GM19035 (cell line): ENCODE results near the gene IP6K3.

ENCODE experiments used
- ATAC-seq: cut with Tn5 transposase; IDR thresholded peaks from one replicate; pipeline ENCODE4 v1.9.1; 2021; ENCODE audit not compliant: unreplicated experiment

The IP6K3 gene

DNA sequence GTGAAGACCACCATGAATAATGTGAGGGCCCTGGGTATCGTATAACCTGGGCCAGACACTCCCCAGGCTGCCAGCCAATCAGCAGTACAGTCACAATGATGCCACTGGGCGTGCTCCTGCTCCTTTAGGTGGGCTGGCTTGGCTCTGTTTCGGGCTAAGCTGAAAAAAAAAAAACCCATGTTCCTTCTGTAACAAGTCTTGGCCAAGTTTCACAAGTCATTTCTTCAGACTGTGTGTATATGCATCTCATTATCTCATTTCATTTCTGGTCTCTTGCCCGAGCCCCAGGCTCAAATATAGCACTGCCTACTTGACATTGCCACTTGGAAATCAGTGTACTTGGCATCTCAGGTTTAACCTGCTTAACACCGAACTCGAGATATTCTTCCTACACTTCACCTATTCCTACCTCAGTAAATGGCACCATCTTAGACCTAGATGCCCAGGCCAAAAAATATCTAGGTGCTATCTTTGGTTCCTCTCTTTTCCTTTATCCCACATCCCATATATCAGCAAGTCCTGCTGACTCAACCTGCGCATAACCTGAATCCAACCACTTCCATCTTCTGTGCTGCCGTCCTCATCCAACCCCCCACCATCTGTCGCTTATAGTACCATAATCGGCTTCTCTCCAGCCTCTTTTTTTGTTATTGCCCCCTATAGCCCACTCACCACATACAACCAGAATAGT lies 37.0 kb downstream of the IP6K3 start:
- no peak for ATAC-seq

DNA sequence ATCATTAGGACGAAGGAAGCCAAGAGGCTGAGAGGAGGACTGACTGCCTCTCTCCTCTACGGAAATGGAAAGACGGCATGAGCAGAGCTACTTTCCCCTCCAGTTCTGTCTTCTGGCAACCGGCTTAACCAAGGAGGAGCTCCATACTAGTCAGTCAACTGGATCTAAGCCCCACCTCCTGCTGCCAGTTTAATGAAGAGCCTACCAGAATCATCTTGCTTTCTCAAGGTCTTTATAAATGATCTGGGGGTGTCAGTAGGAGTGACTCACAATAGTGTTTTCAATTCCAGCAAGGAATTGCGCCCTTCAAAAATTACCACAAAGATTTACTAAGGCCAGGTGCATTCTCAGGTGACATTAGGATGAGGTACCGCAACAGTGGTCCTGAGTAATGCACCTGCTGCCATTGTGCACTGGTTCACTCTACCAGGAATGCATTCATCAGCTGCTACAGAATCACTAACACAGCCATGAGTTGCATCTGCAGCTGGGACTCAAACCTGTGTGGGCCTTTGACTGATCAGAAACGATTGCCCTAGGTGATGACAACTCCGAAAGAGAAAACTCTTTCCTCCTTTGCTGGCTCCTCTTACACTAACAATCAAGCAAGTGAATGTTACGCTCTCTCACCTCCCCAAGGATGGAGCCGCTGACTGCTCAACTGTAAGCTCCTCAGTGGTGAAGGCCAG lies 38.0 kb downstream of the IP6K3 start:
- ATAC-seq = no peak

DNA sequence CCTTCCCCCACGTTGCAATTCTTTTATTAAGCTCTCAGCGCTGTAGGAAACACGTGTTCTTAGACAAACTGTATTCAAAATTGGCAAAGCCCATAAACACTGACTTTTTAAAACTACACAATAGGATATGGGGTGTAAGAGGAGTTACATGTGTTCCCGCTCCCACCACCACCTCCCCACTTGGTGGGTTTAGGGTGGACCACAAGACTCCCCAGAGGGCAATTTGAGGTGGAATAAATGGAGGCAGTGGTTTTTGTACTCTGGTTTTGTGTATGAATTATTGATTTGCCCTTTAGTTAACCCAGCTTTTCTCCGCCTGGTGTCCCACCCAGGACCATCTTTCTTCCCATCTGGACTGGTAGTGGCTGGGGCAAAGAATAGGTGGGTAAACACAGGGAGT lies 38.9 kb downstream of the IP6K3 start:
- no peak for ATAC-seq

DNA sequence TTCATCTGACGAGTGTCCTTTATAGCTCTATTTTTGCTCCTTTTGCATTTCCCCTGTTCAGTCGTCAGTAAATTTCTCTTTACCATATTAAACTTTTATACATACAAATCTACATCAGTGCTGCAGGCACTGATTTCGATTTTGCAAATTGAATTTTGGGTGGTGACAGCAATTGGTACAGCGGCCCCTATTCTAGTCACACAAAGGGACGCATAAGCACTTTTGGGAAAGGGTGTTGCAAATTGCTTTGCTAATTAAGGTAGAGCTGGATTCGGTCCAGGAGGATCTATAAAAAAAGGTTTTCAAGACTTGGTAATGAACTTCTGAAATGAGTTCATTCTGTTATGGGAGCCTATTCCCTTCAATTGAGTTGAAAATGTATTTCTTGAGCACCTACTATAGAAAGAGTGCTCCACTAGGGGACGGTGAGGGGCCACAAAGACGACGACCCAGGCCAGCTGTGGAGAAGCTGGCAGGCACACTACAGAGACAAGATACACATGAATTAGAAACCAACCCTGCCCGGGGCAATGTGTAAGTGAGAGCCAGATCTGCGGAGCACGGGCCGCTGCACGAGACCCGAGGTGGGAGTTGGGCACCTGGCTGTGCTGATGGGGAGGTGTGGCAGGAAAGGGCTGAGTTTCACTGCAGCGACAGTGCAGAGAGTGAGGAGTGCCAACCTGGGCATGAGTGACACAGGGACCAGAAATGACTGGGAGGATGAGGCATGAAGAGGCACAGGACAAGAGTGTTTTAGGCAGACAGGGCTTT lies 40.6 kb downstream of the IP6K3 start:
- ATAC-seq = no peak

DNA sequence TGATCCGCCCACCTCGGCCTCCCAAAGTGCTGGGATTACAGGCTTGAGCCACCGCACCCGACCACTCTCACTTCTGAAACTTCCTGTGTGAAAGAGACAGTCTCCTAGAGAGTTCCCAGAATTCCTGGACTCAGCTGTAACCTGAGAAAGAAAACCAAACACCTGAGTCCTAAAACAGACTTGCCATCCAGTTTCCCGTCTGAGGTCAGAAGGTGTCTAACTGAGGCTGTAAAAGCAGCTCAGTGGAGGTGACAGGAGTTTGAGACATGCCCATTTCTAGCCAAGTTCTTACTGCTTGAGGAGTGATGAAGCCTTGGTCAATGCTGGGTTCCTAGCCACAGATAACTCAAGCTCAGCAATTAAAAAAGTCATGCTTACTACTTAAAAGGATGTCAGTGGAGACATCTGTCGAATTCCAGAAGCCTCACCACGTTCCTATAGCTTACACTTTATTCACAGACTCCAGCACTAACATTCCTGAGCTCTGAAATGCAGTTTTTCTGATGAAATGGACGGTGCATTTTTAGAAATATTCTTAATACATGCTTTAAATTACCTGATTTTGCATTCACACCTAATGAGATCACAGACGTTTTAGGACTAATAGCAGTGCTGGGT lies 41.3 kb downstream of the IP6K3 start:
- no peak for ATAC-seq

DNA sequence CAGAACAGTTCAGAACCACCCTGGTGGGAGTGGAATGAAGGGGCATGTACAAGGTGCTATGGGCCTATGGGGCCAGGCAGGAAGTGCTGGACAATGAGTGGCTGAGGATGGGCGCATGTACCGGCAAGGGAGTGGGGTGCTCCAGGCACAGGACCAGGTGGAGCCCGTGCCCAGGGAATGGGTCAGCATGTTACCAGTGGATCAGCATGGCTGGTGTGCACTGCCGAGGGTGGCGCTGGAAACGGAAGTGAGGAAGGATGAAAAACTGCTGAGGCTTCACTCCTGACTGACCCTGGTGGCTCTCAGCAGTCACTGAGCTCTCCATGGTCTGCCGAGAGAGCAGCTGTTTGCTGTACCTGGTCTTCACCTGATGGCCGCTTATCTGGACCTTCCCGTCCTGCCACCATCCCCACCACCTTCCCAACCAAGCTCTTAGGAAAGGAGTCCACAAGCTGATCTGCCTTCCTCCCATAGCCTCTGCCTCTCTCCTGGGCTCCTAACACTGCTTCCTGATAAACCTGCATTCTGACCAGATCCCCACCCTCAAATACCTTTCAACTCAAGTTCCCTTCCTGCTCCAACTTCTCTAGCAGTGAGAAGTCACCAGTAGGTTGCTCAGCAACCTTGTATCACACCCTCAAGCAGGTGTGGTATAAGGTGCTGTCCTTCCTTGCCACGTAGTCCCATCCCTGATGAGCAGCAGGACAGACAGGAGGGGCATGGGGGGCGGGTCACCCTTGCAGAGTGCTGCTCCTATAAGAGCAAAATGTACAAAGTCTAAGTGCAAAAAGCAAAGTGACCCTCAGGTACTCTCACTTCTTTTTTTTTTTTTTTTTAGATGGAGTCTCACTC lies 42.3 kb downstream of the IP6K3 start:
- no peak for ATAC-seq

DNA sequence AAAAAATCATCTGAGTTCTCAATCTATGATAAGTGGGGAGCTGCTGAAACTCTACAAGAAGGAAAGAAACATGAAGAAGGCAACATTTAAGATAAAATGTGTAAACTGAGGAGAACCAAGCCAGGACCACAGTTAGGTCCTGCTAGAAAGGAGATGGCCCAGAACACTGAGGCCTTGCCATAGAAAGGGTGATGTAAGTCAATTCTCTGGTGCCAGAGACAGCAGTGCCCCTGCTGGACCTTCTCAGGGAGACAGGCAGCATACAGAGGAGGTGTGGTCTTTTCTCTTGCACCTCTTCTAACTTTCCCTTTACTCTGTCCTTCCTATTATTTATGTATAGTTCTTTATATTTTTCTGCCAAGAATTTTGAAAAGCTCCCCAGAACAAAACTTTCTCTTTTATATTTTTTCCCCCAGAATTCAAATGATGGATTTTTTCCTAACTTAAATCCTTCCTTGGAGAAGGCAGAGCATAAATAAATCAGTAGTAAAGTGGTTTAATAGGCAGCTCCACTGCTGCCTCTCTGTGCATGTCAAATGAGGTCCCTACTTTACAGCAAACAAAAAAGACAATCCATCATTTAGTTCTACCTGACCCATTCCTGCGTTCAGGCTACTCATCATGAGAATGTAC lies 44.2 kb downstream of the IP6K3 start:
- no peak for ATAC-seq

DNA sequence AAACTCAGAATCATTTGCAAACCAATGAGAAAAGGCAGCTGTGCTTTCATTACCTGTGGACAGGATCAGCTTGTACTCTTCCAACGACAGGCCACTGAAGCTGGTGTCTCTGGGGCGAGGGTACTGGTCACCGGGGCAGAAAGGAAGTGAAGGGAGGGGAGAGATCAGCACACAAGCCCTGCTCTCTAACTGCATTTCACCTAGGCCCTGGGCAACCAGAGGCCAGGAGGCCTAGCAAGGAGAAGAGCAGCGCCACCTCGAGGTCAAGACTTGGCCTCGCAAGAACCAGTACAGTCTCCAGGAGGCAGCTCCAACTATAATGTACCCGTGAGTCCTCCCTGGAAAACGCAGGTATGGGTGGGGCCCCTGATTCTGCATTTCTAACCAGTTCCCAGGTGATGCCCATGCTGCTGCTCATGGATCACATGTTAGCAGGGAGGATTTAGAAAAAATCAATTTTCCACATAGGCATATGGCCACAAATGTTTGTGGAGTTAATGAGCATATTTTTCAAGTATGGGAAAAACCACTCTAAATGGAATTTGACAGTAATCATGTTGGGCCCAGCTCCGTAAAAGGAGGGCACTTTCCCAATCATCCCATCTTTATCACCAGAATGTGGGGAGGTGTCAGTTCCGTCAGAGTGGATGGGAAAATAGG lies 46.2 kb downstream of the IP6K3 start:
- ATAC-seq = no peak

DNA sequence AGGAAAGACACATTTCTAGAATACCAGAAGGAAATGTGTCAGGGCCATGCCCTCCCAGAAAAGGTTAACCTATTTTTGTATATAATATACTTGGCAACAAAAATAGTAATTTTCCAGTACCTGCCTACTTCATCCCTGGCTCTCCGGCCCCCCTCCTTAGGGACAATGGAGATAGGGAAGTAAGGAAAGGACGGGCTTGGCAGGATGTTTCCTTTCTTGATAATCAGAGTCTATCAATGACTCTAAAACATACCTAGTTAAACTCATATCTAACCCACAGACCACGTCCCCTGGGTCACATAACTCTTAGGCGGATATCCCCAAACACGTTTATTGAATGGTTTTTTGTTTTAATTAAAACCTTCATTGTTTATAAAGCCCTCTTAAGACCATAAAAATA lies 47.0 kb downstream of the IP6K3 start:
- no peak for ATAC-seq

DNA sequence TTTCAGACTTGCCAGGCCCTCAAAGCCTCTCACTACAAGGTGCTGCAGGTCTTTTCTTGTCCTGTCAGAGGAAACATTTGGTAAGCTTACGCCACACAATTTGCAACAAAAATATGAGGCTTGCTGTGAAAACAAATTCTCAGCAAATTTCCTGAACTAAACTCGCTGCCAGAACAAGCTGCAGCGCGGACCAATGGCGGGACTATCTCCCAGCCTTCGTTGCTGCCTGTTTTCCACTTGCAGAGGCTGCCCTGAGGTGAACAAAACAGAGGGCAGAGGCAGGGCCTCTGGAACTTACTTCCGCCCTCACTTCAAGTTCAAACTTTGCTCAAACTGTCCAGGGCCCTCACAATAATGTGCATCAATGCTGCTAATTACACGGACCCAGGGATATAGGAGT lies 47.6 kb downstream of the IP6K3 start:
- ATAC-seq = no peak

DNA sequence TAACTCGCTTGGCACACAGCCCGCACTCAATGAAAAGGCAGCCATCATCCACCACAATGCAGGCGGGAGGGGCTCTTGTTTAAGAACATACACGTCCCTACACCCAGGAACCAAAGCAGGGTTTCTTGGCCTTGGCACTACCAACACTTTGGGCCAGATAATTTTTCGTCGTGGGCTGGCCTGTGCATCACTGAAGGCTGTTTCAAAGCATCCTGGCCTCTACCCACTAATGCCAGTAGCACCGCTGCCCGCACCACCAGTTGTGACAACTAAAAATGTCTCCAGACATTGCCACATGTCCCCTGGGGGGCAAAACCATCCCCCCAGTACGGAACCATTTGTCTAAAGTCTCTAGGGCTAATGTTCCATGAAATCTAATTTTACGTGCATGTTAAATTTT lies 48.2 kb downstream of the IP6K3 start:
- ATAC-seq = no peak

DNA sequence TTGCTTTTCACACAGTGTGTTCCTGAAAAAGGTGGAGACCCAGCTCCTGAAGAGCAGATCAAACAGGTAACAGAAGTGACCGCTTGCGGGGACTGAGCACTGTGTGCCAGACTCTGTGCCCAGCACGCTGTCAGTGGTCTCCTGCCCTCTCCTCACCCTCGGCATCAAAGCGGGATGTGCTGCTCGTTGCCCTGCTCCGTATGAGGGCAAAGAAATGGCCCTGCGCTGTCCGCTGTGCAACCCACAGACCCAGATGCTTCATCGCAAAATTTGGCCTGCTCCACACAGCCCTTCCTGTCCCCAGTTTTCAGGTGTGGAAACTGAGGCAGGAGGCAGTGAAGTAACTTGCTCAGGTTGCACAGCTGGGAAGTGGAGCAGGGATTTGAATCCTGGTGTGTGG lies 48.9 kb downstream of the IP6K3 start:
- ATAC-seq = no peak

DNA sequence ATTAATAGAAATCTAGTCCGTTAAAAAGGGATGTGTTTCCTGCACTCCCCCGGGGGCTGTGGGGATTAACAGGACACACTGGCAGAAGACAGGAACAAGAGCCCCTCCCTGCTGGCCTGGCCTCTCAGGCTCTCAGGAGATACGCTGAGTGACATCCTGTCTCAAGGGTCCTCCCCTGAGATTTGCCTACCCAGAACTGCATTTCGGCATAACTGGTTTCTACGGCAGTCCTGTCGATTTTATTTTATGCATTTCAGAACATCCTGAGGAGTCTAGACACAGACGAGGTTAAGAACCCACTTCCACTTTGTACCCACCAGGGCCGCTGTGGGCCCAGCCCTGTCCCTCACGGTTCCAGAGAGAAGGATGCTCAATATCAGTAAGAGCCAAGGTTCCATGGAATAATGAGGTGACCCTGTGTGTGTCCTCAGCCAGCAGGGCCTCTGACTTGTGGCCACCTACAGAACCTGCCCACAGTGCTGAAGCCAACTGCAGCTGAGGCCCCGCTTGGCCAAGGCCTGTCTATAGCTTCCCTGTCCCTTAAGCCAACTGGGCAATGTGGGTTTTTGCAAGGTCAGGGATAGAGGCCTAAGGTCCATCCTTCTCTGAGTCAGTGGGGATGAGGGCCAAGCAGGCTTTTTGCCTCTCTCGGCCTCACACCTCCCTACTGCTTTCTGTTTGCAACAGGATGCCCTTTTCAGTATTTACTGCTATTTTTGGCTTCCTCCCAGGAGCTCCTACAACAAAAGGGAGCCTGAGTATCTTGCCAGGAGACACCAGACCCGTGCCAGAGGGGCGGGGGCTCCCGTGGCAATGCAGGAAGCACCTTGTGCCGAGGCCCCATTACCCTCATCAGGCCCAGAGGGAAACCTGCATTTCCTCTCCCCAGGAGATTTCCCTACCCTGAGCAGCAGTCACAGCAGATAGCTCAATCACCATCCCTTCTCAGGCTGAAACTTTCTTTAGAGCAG lies 49.9 kb downstream of the IP6K3 start:
- ATAC-seq = no peak

DNA sequence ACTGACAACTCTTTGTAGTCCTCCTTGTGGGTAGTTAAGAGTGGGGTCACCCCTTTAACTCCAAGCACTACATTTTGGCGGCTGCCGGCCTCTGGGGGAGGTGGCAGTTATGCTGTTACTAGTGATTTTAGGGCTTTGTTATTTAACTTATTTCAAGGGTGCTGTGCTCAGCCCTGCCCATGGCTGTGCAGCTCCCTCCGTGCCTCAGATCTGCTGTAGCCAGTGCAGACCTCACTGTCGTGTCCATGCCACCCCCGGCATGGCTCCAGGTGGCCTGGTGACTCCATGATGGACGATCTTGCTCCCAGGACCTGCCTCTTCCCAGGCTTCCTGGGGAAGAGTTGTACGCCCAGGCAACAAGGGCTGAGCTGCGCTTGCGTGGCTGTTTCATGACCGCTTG lies 50.6 kb downstream of the IP6K3 start:
- no peak for ATAC-seq

DNA sequence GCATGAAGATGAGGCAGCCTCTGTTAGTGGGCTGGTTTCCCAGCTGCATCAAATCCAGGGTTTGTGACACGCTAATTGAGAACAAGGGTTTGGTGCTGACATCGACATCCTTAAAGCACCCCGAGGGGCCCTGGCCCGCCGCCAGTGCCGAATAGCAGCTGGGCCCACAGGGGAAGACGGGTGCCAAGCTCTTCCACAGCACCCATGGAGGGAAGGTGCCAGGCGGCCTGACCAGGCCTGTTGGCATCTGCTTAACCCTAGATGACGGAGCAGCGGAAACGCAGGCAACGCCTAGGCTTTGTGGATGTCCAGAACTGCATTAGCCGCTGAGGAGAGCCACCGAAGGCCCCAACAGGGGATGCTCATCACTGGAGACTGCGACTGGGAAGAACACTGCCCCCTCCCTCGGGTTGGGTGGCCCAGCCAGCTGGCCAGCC lies 51.2 kb downstream of the IP6K3 start:
- no peak for ATAC-seq

DNA sequence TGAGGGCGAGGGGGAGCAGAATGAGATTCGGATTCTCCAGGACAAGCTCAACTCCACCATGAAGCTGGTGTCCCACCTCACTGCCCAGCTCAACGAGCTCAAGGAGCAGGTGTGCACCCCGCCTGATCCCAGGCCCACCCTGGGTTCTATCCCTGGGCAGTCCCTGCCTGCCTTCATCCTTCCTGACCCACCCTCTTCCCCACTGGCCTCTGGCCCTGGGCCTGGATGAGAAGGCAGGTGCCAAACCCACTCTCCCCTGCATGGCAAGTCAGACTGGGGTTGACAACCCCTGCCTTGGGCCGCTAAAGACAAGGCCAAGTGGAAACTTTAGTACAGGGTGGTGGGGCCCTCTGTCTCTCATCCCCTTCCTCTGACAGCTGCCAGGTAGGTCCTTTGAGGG lies 51.7 kb downstream of the IP6K3 start:
- no peak for ATAC-seq

DNA sequence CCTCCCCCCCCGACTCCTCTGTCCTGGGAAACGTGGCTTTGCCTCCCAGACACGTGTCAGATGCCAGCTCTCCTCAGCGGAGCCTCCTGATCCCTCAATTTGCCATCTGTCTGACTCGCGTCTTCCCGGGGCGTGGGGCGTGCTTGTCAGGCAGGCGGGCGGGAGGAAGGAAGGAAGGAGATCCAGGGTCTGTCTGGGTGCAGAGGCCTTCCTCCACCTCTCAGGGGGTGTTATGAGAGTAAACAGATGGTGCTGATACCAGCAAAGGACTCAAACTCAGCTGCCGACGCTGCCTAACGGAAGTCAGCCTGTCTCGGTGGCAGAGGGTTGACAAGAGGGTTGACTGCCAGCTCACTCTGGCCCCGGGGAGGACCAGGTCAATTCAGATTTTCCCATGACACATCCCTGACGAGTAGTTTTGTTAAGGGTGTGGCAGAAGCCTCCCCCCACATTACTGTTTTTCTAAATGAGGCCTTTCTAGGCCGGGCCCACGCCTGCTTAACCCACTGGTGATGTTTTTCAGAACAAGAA lies 52.2 kb downstream of the IP6K3 start:
- no peak for ATAC-seq
